T-helper 17 cell (primary cell): Measurements from ENCODE around the gene PTPRN2. TPM values are rescaled to one million over a fixed set of nuclear protein-coding genes. Genes with fewer than 3 reads are reported as not detected.
"Not testable (repeated sequence)": the region's sequence is repeated elsewhere in the genome, so short reads cannot be mapped to it uniquely, and the experiment has no call there.

Experiments
- ATAC-seq: fragments of 150-1000 bp; cut with Tn5 transposase; 2 replicates; pipeline ENCODE4 v1.10.0; 2021; ENCODE audit warnings: mild to moderate bottlenecking, moderate library complexity
- DNase-seq, 3 donors: peaks; one replicate each; pipeline versions ENCODE4 v3.0.0 to v3.0.0-alpha.2; 2020 to 2021
- H3K9me3 ChIP-seq: one replicate; pipeline ENCODE4 v1.7.0; 2013; ENCODE audit warnings: low read length, mild to moderate bottlenecking; ENCODE audit not compliant: control insufficient read depth, poor library complexity, severe bottlenecking
- H3K27ac Mint-ChIP-seq: one replicate; pipeline ENCODE4 v1.8.0; 2022; ENCODE audit warnings: mild to moderate bottlenecking, moderate library complexity, mixed read lengths
- H3K27me3 Mint-ChIP-seq: one replicate; pipeline ENCODE4 v1.8.0; 2022; ENCODE audit warnings: mixed read lengths
- H3K36me3 Mint-ChIP-seq: one replicate; pipeline ENCODE4 v1.8.0; 2022; ENCODE audit warnings: low read depth, mixed read lengths
- H3K4me1 Mint-ChIP-seq: one replicate; pipeline ENCODE4 v1.8.0; 2022; ENCODE audit warnings: mild to moderate bottlenecking, mixed read lengths
- H3K4me3 Mint-ChIP-seq: one replicate; pipeline ENCODE4 v1.8.0; 2022; ENCODE audit warnings: mild to moderate bottlenecking, moderate library complexity, mixed read lengths
- total RNA-seq, 4 donors: library from RNA in 2 of 4; stranded (reverse) in 2 of 4; gene quantifications; one replicate each; pipeline ENCODE4 v1.2.3 and lab custom pipeline; 2022 to 2026

The PTPRN2 gene
- total RNA-seq, 2 donors from 2014 or later, result 0.42 to 0.57 TPM

DNA sequence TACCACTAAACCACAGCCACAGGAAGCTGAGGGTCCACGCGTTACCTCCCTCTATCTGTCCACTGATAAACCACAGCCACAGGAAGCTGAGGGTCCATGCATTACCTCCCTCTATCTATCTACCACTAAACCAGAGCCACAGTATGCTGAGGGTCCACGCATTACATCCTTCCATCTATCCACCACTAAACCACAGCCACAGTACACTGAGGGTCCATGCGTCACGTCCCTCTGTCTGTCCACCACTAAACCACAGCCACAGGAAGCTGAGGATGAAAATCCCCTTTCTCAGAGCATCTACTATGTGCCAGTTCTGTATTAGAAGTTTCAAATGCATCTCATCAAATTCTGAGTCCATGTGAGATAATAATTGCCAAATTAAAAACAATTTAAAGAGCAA is 661.5 kb downstream of the PTPRN2 start:
- no peaks in the 10 kb centered on the region for H3K9me3 ChIP-seq
- Mint-ChIP-seq H3K27ac (no peak overlapping the region), H3K4me1 (peaks cover 10% of the 10 kb centered on the region), H3K27me3 (peaks cover 42% of the 10 kb centered on the region), H3K36me3 (peaks cover 2% of the 10 kb centered on the region), H3K4me3 (no peak overlapping the region)
- DNase-seq (no peak), ATAC-seq (no peak)

DNA sequence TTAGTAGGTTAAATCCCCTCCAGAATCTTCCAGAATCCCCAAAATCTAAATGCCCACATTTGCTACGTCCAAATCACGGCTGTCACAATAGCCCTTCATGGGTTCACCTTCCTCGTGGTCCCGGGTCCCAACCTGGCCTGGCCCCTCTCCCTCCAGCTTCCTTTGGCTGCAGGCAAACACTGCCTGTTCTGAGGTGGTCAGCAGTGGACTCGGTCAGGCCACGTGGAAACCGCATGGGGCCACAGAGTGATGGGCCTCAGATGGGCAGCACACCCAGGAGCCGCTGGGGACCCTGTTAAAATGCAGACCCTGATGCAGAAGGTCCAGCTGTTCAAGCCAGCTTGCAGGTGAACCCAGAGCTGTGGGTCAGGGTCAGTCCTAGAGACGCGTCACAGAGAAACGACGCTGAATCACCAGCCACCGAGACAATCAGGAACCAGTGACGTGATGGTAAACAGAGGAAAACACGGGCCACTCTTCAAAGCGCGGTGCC is 662.2 kb downstream of the PTPRN2 start:
- Mint-ChIP-seq H3K4me1 (peaks cover 10% of the 10 kb centered on the region), H3K4me3 (no peak overlapping the region), H3K27ac (no peak overlapping the region), H3K36me3 (peaks cover 2% of the 10 kb centered on the region), H3K27me3 (peaks cover 42% of the 10 kb centered on the region)
- DNase-seq (no peak), ATAC-seq (no peak)
- no peaks in the 10 kb centered on the region for H3K9me3 ChIP-seq

DNA sequence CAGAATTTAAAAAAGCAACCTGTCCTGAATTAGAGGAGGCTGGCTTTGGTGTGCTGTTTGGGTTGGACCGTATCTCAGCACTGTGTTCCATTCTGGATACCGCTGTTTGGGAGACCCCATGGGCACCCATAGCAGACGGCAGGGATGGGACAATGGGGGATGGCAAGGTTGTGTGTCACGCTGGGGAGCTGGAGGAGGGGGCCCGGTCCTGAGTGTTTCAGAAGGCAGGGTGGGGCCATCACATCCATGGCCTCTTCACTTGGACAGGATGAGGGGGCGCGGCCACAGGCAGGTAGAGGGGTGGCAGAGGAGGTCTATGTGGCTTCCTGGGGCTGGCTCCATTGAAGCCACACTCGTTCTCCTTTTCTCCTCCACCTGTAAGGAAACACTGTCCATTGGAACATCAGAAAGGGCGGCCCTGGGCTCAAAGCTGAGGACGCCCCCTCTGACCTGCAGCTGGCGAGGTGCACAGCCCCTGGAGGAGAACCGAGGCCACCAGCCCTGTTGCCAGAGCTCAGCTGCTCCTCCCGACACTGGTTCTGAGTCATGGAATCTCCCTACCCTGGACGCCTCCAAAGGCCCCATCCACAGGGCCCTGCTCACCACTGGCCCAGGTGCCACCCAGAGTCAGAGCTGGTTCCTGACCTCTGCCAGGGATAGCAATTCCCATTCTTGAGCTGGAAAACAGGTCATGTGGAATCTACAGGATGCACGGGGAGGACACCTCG is 663.6 kb downstream of the PTPRN2 start:
- Mint-ChIP-seq H3K4me3 (no peak overlapping the region), H3K36me3 (no peaks in the 10 kb centered on the region), H3K4me1 (peaks cover 8% of the 10 kb centered on the region), H3K27ac (no peak overlapping the region), H3K27me3 (peaks cover 34% of the 10 kb centered on the region)
- DNase-seq, result no peak
- no peak for ATAC-seq
- no peaks in the 10 kb centered on the region for H3K9me3 ChIP-seq

DNA sequence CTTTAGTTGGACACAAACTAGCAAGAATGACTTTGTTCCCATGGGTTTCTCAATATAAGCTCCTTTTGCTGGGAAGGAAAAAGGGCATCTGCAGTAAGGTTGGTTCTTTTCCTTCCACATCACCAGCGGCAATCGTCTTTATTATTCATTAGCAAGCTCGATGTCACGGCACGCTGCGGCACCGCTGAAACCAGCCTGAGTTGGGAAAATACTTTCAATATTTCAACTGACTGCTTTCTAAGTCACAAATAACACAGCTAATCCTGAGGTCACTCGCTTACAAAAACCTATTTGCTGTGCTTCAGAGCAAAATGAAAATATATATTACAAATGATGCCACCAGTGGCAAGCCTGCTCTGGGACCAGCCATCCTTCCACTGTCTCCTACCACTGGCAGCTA is 665.0 kb downstream of the PTPRN2 start:
- Mint-ChIP-seq H3K27me3 (peaks cover 34% of the 10 kb centered on the region), H3K4me1 (peaks cover 8% of the 10 kb centered on the region), H3K4me3 (no peak overlapping the region), H3K36me3 (no peaks in the 10 kb centered on the region), H3K27ac (no peak overlapping the region)
- ATAC-seq (no peak), DNase-seq (no peak)
- H3K9me3 ChIP-seq, result no peaks in the 10 kb centered on the region

DNA sequence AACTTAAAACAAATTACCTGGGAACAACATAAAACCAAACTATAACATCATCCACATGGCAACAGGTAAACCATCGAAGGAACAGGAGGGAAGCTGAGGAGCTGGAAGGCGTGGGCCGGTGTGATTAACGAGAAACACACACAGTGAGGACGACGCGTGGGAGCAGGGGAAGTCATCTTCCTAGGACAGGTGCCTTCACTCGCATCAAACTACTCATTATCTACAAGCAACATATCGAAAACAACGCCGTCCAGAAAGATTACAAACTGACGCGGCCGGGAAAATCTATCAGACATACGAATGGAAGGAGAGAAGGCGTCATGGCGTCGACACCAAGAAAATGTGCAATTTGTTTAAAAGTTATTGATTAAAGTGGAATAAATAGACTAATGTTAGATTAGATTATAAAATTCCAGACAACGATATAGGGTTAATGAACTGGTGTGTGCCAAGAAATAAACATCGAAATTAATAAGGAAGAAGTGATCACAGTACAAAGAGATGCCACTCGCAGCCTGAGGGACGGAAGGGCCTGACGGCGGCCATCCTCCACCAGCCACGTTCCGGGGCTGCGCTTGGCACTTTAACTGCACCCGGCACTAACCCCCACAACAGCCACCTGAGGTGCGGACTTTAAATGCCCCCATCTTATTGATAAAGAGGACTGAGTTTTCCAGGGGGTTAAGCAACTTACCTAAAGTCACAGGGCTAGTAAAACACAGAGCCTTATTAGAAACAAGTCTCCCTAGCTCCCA is 669.1 kb downstream of the PTPRN2 start:
- no peak overlapping the region for H3K27ac Mint-ChIP-seq
- H3K36me3 Mint-ChIP-seq, result no peaks in the 10 kb centered on the region
- H3K4me1 Mint-ChIP-seq, result no peaks in the 10 kb centered on the region
- no peak for DNase-seq
- H3K27me3 Mint-ChIP-seq, result peaks cover 15% of the 10 kb centered on the region
- no peak overlapping the region for H3K4me3 Mint-ChIP-seq
- no peak for ATAC-seq
- no peaks in the 10 kb centered on the region for H3K9me3 ChIP-seq

DNA sequence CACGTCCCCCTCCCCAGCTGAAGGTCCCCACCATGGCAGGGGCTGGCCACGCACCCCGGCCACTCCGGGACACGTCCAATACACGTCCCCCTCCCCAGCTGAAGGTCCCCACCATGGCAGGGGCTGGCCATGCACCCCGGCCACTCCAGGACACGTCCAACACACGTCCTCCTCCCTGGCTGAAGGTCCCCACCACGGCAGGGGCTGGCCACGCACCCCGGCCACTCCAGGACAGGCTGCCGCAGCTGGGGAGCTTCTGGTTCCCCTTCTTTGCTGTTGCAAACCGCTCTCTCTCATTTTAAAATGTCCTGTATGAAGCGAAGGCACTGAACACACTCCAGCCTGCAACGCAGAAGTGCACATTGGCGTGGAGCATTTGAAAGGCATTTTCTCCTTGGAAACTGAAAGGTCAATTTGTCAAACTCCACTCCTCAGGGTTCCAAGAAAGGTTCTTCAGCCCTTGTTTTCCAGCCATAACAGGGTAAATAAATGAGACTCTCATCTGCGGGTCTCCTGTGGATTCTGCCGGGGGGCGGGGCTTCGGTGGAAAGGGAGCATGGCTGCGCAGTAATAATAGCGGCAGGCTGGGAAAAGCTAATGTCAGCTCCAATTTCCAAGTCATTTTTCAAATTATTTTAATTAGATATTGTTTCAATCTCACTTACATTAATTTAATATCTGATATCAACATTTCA is 670.5 kb downstream of the PTPRN2 start:
- no peaks in the 10 kb centered on the region for H3K4me1 Mint-ChIP-seq
- H3K4me3 Mint-ChIP-seq, result no peak overlapping the region
- H3K36me3 Mint-ChIP-seq, result peaks cover 2% of the 10 kb centered on the region
- H3K27ac Mint-ChIP-seq, result no peak overlapping the region
- peaks cover 14% of the 10 kb centered on the region for H3K27me3 Mint-ChIP-seq
- H3K9me3 ChIP-seq, result no peaks in the 10 kb centered on the region
- DNase-seq (no peak), ATAC-seq (no peak)

DNA sequence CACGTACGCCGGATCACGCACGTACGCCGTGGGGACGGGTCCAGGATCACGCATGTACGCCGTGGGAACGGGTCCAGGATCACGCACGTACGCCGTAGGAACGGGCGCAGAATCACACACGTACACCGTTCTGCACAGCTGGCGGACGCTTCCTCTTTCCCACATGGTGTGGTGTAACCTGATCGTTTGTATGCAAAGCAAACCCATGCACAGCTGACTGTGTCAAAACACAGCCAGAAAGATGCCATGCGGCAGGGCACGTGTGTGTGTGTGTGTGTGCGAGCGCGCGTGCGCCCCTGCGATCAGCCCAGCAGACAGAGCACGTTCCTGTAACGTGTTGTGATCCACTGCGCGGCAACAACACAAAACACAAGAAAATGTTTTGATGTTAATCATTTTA is 677.2 kb downstream of the PTPRN2 start:
- no peaks in the 10 kb centered on the region for H3K4me1 Mint-ChIP-seq
- peaks cover 2% of the 10 kb centered on the region for H3K36me3 Mint-ChIP-seq
- H3K27ac Mint-ChIP-seq, result no peak overlapping the region
- DNase-seq (no peak), ATAC-seq (no peak)
- H3K27me3 Mint-ChIP-seq, result peaks cover 17% of the 10 kb centered on the region
- H3K4me3 Mint-ChIP-seq, result no peak overlapping the region
- H3K9me3 ChIP-seq, result no peaks in the 10 kb centered on the region

DNA sequence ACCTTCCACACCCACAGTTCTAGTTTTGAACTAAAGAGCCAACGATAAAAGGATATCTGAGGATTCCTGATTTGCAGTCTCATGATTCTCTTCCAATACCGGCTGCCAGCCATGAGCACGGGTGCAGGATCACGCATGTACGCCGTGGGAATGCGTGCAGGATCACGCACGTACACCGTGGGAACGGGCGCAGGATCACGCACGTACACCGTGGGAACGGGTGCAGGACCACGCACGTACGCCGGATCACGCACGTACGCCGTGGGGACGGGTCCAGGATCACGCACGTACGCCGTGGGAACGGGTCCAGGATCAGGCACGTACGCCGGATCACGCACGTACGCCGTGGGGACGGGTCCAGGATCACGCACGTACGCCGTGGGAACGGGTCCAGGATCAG is 677.6 kb downstream of the PTPRN2 start:
- H3K36me3 Mint-ChIP-seq, result not testable (repeated sequence)
- peaks cover 17% of the 10 kb centered on the region for H3K27me3 Mint-ChIP-seq

DNA sequence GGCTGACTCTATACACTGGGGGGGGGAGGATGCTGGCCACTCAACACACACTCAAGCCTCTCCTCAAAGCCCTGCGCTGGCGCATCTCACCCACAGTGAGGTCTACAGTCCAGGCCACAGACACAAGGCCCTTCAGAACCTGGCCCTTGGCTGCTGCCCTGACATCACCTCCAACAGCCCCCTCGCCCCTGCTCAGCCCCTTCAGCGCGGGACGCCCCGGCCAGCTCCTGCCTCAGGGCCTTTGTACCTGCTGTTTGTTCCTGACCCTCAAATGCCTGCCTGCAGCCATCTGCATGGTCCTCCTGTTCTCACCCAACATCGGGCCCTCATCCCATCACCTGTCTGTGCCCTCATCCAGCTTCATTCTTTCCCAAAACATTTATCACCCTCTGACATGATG is 678.3 kb downstream of the PTPRN2 start:
- no peak overlapping the region for H3K27ac Mint-ChIP-seq
- no peak overlapping the region for H3K4me3 Mint-ChIP-seq
- H3K27me3 Mint-ChIP-seq, result peaks cover 17% of the 10 kb centered on the region
- no peaks in the 10 kb centered on the region for H3K4me1 Mint-ChIP-seq
- peaks cover 2% of the 10 kb centered on the region for H3K36me3 Mint-ChIP-seq
- no peaks in the 10 kb centered on the region for H3K9me3 ChIP-seq
- DNase-seq (no peak), ATAC-seq (no peak)

More for the DNA sequence above, 677.6 kb downstream of the PTPRN2 start:
- not testable (repeated sequence) for DNase-seq, H3K4me3 Mint-ChIP-seq, H3K4me1 Mint-ChIP-seq, H3K9me3 ChIP-seq, H3K27ac Mint-ChIP-seq, ATAC-seq

DNA sequence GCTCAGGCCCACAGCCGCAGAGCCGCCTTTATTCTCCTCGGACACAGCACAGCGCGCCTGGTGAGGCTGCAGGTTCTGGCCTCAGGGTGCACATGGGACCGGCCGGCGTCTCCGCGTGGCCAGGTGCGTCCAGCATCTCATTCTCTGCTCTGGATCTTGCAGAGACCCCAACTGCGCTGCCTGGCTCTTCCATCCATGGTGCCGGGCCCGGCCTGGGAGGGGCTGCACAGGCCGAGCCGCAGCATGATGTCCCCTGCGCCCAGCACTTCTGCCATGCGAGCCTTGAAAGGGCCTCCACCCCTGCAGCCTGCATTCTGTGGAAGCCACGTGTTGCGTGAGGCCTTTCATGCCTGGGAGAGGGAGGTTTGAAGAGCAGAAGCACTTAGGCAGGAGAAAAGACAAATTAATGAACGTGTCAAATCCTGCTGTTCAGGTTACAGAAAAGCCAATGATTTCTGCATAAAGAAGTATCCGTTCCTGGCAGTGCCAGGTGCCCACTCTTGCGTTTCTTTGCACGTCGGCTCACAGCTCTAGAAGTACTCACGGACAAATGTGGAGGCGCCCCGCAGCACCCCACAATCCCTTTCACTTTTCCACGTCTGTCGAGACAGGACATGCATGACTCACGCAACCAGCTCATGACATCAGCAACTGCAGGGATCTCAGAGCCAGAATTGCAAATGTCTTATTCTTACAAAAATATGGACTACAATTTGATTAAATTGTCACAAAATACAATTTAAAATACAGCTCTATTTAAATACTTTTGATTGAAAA is 679.4 kb downstream of the PTPRN2 start:
- no peak for ATAC-seq
- H3K27ac Mint-ChIP-seq, result no peak overlapping the region

DNA sequence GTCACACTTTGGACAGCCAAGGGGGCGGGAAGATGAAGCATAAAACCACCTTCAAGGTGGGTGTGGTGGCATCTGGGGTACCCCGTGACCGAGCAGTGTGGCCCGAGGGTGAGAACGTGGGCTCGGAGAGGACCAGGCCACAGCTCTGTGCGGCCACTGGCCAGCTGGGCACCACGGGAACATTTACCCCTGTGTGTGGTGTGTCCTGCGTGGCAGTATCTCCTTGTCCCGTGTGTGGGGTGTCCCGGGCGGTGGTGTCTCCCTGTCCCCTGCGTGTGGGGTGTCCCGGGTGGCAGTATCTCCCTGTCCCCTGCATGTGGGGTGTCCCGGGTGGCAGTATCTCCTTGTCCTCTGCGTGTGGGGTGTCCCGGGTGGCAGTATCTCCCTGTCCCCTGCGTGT is 680.5 kb downstream of the PTPRN2 start:
- Mint-ChIP-seq H3K4me3 (no peak overlapping the region), H3K36me3 (no peaks in the 10 kb centered on the region), H3K27ac (no peak overlapping the region), H3K4me1 (no peaks in the 10 kb centered on the region), H3K27me3 (peaks cover 11% of the 10 kb centered on the region)
- no peaks in the 10 kb centered on the region for H3K9me3 ChIP-seq
- no peak for ATAC-seq
- DNase-seq, result no peak

More for the DNA sequence above, 679.4 kb downstream of the PTPRN2 start:
- peaks cover 13% of the 10 kb centered on the region for H3K27me3 Mint-ChIP-seq
- H3K9me3 ChIP-seq, result no peaks in the 10 kb centered on the region
- no peaks in the 10 kb centered on the region for H3K4me1 Mint-ChIP-seq
- DNase-seq, result no peak
- peaks cover 1% of the 10 kb centered on the region for H3K36me3 Mint-ChIP-seq
- no peak overlapping the region for H3K4me3 Mint-ChIP-seq

DNA sequence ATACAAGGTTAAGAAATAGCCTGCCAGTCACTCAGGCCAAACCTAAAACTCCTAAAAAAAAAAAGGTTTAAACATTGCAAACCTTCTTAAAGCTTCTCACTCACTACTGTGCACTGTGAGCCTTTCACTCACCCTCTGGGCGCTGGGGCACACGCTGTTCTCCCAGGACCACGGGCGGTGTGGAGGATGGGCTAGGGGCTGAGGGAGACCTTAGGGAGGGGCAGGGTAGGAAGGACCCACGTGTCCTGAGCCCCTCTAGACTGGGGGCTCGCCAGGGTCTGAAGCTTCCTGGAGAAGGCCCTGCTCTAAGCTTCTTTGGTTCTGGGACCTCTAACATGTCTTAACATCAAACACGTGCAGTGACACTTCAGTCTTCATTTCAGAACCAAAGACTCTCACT is 681.0 kb downstream of the PTPRN2 start:
- Mint-ChIP-seq H3K4me1 (no peaks in the 10 kb centered on the region), H3K27me3 (peaks cover 11% of the 10 kb centered on the region), H3K27ac (no peak overlapping the region), H3K4me3 (no peak overlapping the region), H3K36me3 (no peaks in the 10 kb centered on the region)
- no peak for DNase-seq
- no peak for ATAC-seq
- H3K9me3 ChIP-seq, result no peaks in the 10 kb centered on the region
